Amniotic stem cell (primary cell): ENCODE data around the gene SLC5A5.
"Not testable (repeated sequence)": the region's sequence is repeated elsewhere in the genome, so short reads cannot be mapped to it uniquely, and the experiment has no call there.

Source experiments
- DNase-seq: peaks from one replicate; lab custom pipeline; 2025; lab: John Stamatoyannopoulos, UW

SLC5A5 gene

GRCh38 chr19:17871032-17871877 is 490 bp upstream of the SLC5A5 start:
- DNase-seq, result no peak

- no peak for DNase-seq
Observed at GRCh38 chr19:17872251-17873001, 681 bp downstream of the SLC5A5 start.

- DNase-seq, result no peak
Observed at GRCh38 chr19:17873786-17874757, 2.3 kb downstream of the SLC5A5 start.

- no peak for DNase-seq
Observed at GRCh38 chr19:17874758-17875135, 3.0 kb downstream of the SLC5A5 start.

- no peak for DNase-seq
Observed at GRCh38 chr19:17877696-17878095, 6.0 kb downstream of the SLC5A5 start.

- DNase-seq, result no peak
Observed at GRCh38 chr19:17879466-17879865, 7.7 kb downstream of the SLC5A5 start.

GRCh38 chr19:17881701-17882100 is 10.0 kb downstream of the SLC5A5 start:
- no peak for DNase-seq

- DNase-seq, result no peak
Observed at GRCh38 chr19:17883627-17884410, 12.1 kb downstream of the SLC5A5 start.

- DNase-seq, result no peak
Observed at GRCh38 chr19:17886515-17886914, 14.8 kb downstream of the SLC5A5 start.

GRCh38 chr19:17887221-17887620 is 15.5 kb downstream of the SLC5A5 start:
- not testable (repeated sequence) for DNase-seq

- no peak for DNase-seq
Observed at GRCh38 chr19:17888260-17888659, 16.5 kb downstream of the SLC5A5 start.

- DNase-seq, result no peak
Observed at GRCh38 chr19:17889609-17890214, 18.0 kb downstream of the SLC5A5 start.

GRCh38 chr19:17893766-17894165 is 22.0 kb downstream of the SLC5A5 start:
- DNase-seq, result no peak

- no peak for DNase-seq
Observed at GRCh38 chr19:17902701-17903100, 31.0 kb downstream of the SLC5A5 start.

GRCh38 chr19:17908244-17908643 is 36.5 kb downstream of the SLC5A5 start:
- DNase-seq, result no peak

GRCh38 chr19:17909003-17909732 is 37.4 kb downstream of the SLC5A5 start:
- no peak for DNase-seq

GRCh38 chr19:17910791-17911360 is 39.1 kb downstream of the SLC5A5 start:
- no peak for DNase-seq

- no peak for DNase-seq
Observed at GRCh38 chr19:17915940-17916593, 44.3 kb downstream of the SLC5A5 start.

GRCh38 chr19:17918151-17918550 is 46.4 kb downstream of the SLC5A5 start:
- not testable (repeated sequence) for DNase-seq
